K562 treated with DMSO at 1 percent for 24 hours (cell line): ENCODE data around the gene IGF2. TPM values are rescaled to one million over a fixed set of nuclear protein-coding genes. Genes with fewer than 3 reads are reported as not detected.

ENCODE experiments used
- total RNA-seq: library from RNA; unstranded; fragments of 300-600 nt; gene quantifications from 2 replicates; pipeline ENCODE4 v1.2.3, GENCODE V29; 2022; ENCODE audit warnings: low read depth; ENCODE audit not compliant: insufficient read depth

IGF2 gene
- 0.07 TPM in 1 of 2 replicates, not detected in the other for total RNA-seq

GRCh38 chr11:2139123-2139521 lies at the start of gene IGF2:
IGF2 (minus strand) TSS chr11:2139389; CDS start chr11:2135523, 3,866 bp downstream.

GRCh38 chr11:2171591-2172003 lies 32.4 kb upstream of the IGF2 start, which contains the start of gene TH:
TH (minus strand) TSS chr11:2171815; CDS start chr11:2171786, 29 bp downstream.

DNA sequence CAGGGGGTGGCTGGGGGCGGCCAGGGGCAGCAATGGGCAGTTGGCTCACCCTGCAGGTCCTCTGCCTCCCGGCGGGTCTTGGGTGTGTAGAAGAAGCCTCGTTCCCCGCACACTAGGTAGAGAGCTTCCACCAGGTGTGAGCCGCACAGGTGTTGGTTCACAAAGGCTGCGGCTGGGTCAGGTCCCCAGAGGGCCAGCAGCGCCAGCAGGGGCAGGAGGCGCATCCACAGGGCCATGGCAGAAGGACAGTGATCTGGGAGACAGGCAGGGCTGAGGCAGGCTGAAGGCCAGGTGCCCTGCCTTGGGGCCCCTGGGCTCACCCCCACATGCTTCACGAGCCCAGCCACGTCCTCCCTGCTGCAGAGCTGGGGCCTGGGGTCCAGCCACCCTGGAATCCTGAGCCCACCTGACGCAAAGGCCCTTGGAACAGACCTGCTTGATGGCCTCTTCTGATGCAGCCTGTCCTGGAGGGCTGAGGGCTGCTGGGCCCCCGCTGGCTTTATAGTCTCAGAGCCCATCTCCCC lies 21.6 kb upstream of the IGF2 start, which contains the start of gene INS:
Gene INS, minus strand, starts transcription at position 474 of the 524 bp plus-strand sequence. Its CDS starts 238 bp downstream, at position 236.

Other genes starting within 250 kb of the IGF2 start
- not detected in 2 replicates for gene PRR33, start 247.5 kb downstream of the IGF2 start, total RNA-seq
- gene TNNT3, start 219.7 kb downstream of the IGF2 start, total RNA-seq: not detected in 2 replicates
- 49.5 and 61.6 TPM in 2 replicates for gene MRPL23, start 192.1 kb downstream of the IGF2 start, total RNA-seq
- 1.8 and 4.3 TPM in 2 replicates for gene H19, start 141.5 kb downstream of the IGF2 start, total RNA-seq
- not detected in 2 replicates for gene INS, start 21.8 kb upstream of the IGF2 start, total RNA-seq
- not detected in 2 replicates for gene TH, start 32.4 kb upstream of the IGF2 start, total RNA-seq
- gene ASCL2, start 131.2 kb upstream of the IGF2 start, total RNA-seq: 0.34 and 0.36 TPM in 2 replicates
- 0.65 and 0.97 TPM in 2 replicates for gene C11orf21, start 162.5 kb upstream of the IGF2 start, total RNA-seq
- gene TSPAN32, start 162.6 kb upstream of the IGF2 start, total RNA-seq: 0.82 and 2.6 TPM in 2 replicates
- 238 TPM in 2 replicates for gene CD81, start 237.9 kb upstream of the IGF2 start, total RNA-seq